HCT116 (cell line): ENCODE results near the gene EPYC. TPM values are rescaled to one million over a fixed set of nuclear protein-coding genes. Genes with fewer than 3 reads are reported as not detected.

Experiments
- ATAC-seq: fragments of 200-7000 bp; cut with Tn5 transposase; 2 replicates; pipeline ENCODE4 v1.9.1; 2020; ENCODE audit warnings: mild to moderate bottlenecking, moderate library complexity
- BruUV-seq: library from RNA; stranded (reverse); fragments of 400-500 nt; replicated peaks from 2 replicates; lab custom pipeline; 2021; lab: Mats Ljungman, UMichigan
- CTCF ChIA-PET: fragments of 300-600 bp; sonication (Branson Sonifier 250); formaldehyde crosslinking; loops from one replicate; lab custom pipeline; 2021; ENCODE audit warnings: antibody characterized with exemption; lab: Charles Lee
- POLR2A ChIA-PET: fragments of 300-600, 350-600 bp; sonication (Branson Sonifier 250); formaldehyde crosslinking; loops from one replicate; lab custom pipeline; 2021; ENCODE audit warnings: antibody characterized with exemption; lab: Charles Lee
- RAD21 ChIA-PET, 2 experiments: fragments of 300-600 bp; sonication (Branson Sonifier 250); formaldehyde crosslinking; loops; one replicate each; lab custom pipeline; 2023; ENCODE audit warnings: low total read pairs in 2 of 2; ENCODE audit not compliant: uncharacterized antibody in 2 of 2, unreplicated experiment in 2 of 2, low non-redundant PET in 1 of 2; lab: Charles Lee
- DNase-seq: peaks from one replicate; pipeline ENCODE4 v3.0.0-alpha.2; 2010; ENCODE audit warnings: low read depth, low spot score
- H2AFZ ChIP-seq: fragments of 200-600 bp; shearing (Covaris generic), sonication (generic); 2 replicates; pipeline ENCODE4 v1.6.1; 2017; ENCODE audit warnings: low read depth, mixed run types, mixed read lengths, antibody characterized with exemption, low read length; ENCODE audit not compliant: poor library complexity, severe bottlenecking
- H3K27ac ChIP-seq: 2 replicates; pipeline ENCODE4 v1.5.1; 2012; ENCODE audit warnings: low read depth, low read length
- H3K27me3 ChIP-seq: fragments of 200-600 bp; sonication (generic); 2 replicates; pipeline ENCODE4 v1.6.1; 2016; ENCODE audit warnings: mixed run types, low read length, mixed read lengths; ENCODE audit not compliant: insufficient read depth
- H3K36me3 ChIP-seq, 2 experiments: fragments of 200-500 bp in 1 of 2; fragments of 200-600 bp in 1 of 2; sonication (Bioruptor generic) in 1 of 2; sonication (generic) in 1 of 2; 2 replicates each; pipeline versions ENCODE4 v1.5.1 to v1.6.1; 2014 to 2016; ENCODE audit warnings: low read length in 2 of 2, inconsistent platforms in 1 of 2, mixed read lengths in 1 of 2, mixed run types in 1 of 2; ENCODE audit not compliant: insufficient read depth in 2 of 2, control insufficient read depth in 1 of 2
- H3K4me1 ChIP-seq, 2 experiments: fragments of 200-600 bp in 1 of 2; sonication (generic) in 1 of 2; 2 replicates each; pipeline versions ENCODE4 v1.5.1 to v1.6.1; 2012 to 2017; ENCODE audit warnings: low read length in 2 of 2, inconsistent platforms in 1 of 2, mild to moderate bottlenecking in 1 of 2, mixed read lengths in 1 of 2, mixed run types in 1 of 2, moderate library complexity in 1 of 2; ENCODE audit not compliant: insufficient read depth in 2 of 2, control insufficient read depth in 1 of 2
- H3K4me2 ChIP-seq: fragments of 200-600 bp; sonication (generic); 2 replicates; pipeline ENCODE4 v1.6.1; 2017; ENCODE audit warnings: mixed run types, low read length, mixed read lengths
- H3K4me3 ChIP-seq, 2 experiments: fragments of 200-600 bp in 1 of 2; sonication (generic) in 1 of 2; replicated peaks in 1 of 2; 2 replicates each; pipeline ENCODE4 v1.5.1; 2011 to 2016; ENCODE audit warnings: low read length in 2 of 2, control low read depth in 1 of 2, low read depth in 1 of 2, mild to moderate bottlenecking in 1 of 2, mixed read lengths in 1 of 2, mixed run types in 1 of 2
- H3K79me2 ChIP-seq: fragments of 200-600 bp; sonication (generic); 2 replicates; pipeline ENCODE4 v1.6.1; 2017; ENCODE audit warnings: mild to moderate bottlenecking, mixed run types, low read length, moderate library complexity, mixed read lengths; ENCODE audit not compliant: insufficient read depth
- H3K9ac ChIP-seq: fragments of 200-600 bp; sonication (generic); 2 replicates; pipeline ENCODE4 v1.6.1; 2016; ENCODE audit warnings: low read length, mixed read lengths
- H3K9me2 ChIP-seq: fragments of 200-600 bp; sonication (generic), shearing (Covaris generic); 2 replicates; pipeline ENCODE4 v1.6.1; 2017; ENCODE audit warnings: mixed run types, mild to moderate bottlenecking, moderate library complexity; ENCODE audit not compliant: insufficient read depth
- H3K9me3 ChIP-seq, 2 experiments: fragments of 200-500 bp in 1 of 2; fragments of 200-600 bp in 1 of 2; sonication (Bioruptor generic) in 1 of 2; sonication (generic) in 1 of 2; 2 replicates each; pipeline ENCODE4 v1.6.1; 2014 to 2017; ENCODE audit warnings: low read length in 2 of 2, mixed read lengths in 2 of 2, inconsistent platforms in 1 of 2, low read depth in 1 of 2, mild to moderate bottlenecking in 1 of 2, mixed run types in 1 of 2, moderate library complexity in 1 of 2; ENCODE audit not compliant: control insufficient read depth in 1 of 2, insufficient read depth in 1 of 2
- H4K20me1 ChIP-seq: fragments of 200-600 bp; sonication (generic), shearing (Covaris generic); 2 replicates; pipeline ENCODE4 v1.6.1; 2017; ENCODE audit warnings: mixed run types, mild to moderate bottlenecking, moderate library complexity; ENCODE audit not compliant: insufficient read depth
- ATF3 ChIP-seq: IDR thresholded peaks from 2 replicates; pipeline ENCODE4 v1.6.1; 2012
- CBX3 ChIP-seq: IDR thresholded peaks from 2 replicates; pipeline ENCODE4 v1.6.1; 2012; ENCODE audit warnings: low read depth
- EGR1 ChIP-seq: IDR thresholded peaks from 2 replicates; pipeline ENCODE4 v1.6.1; 2012; ENCODE audit warnings: low read depth
- EZH2phosphoT487 ChIP-seq: fragments of 200-600 bp; IDR thresholded peaks from 2 replicates; pipeline ENCODE4 v1.6.1; 2018; ENCODE audit warnings: antibody characterized with exemption, borderline replicate concordance
- JUND ChIP-seq: IDR thresholded peaks from 2 replicates; pipeline ENCODE4 v1.6.1; 2012
- POLR2A ChIP-seq: IDR thresholded peaks from 2 replicates; pipeline ENCODE4 v1.7.0; 2011; ENCODE audit warnings: borderline replicate concordance; ENCODE audit not compliant: insufficient read depth, insufficient read length; ENCODE audit errors: extremely low read depth
- TCF7L2 ChIP-seq: IDR thresholded peaks from 2 replicates; pipeline ENCODE4 v1.7.0; 2011; ENCODE audit warnings: borderline replicate concordance, inconsistent platforms; ENCODE audit not compliant: insufficient read depth, insufficient read length; ENCODE audit errors: extremely low read depth
- ZFX ChIP-seq: fragments of 450-650 bp; IDR thresholded peaks from 2 replicates; pipeline ENCODE4 v1.6.1; 2017
- intact Hi-C: fragments of 100-400 bp; cut with micrococcal nuclease; formaldehyde crosslinking; loops from 2 replicates; pipeline ENCODE4 v1.10.0; 2022
- total RNA-seq: library from RNA; stranded (reverse); gene quantifications from one replicate; pipeline ENCODE4 v1.2.1, GENCODE V29; 2021; ENCODE audit not compliant: unreplicated experiment
- TF ChIP-seq, protein P1 (sequence below): IDR thresholded peaks from 2 replicates; pipeline ENCODE4 v1.6.1; 2011; ENCODE audit warnings: mild to moderate bottlenecking, low read length, moderate library complexity; ENCODE audit not compliant: insufficient replicate concordance; ENCODE audit errors: extremely low read depth

The EPYC gene
- total RNA-seq, 1 experiment from 2014 or later = not detected

DNA sequence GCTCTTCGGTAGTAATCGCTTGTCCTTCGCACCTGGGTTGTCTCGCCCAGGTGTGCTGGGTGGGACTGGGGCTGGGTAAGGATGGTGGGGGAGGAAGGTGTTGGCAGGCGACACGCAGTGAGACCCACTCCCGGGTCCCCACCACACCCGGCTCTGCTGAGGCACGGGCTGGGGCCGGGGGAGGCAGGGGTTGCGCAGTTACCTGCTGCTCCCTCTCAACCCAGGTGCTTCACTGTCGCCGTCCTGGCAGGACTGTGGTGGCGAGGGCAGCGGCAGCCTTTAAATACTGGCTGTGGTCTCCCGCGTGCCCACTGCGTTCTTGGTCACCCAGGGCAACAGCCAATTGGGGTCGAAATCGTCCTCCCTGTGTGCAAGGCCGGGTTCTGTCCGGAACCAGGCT is 49.9 kb downstream of the EPYC start, which contains the start of gene CCER1:
TSS of gene CCER1 (minus strand) at position 256 of the 400 bp plus-strand sequence. CDS start 434 bp downstream, outside the sequence.
- TF ChIP-seq CBX3 = no peak
- no peak for TF ChIP-seq POLR2A
- no peak for TF ChIP-seq EGR1
- TF ChIP-seq, protein P1, sequence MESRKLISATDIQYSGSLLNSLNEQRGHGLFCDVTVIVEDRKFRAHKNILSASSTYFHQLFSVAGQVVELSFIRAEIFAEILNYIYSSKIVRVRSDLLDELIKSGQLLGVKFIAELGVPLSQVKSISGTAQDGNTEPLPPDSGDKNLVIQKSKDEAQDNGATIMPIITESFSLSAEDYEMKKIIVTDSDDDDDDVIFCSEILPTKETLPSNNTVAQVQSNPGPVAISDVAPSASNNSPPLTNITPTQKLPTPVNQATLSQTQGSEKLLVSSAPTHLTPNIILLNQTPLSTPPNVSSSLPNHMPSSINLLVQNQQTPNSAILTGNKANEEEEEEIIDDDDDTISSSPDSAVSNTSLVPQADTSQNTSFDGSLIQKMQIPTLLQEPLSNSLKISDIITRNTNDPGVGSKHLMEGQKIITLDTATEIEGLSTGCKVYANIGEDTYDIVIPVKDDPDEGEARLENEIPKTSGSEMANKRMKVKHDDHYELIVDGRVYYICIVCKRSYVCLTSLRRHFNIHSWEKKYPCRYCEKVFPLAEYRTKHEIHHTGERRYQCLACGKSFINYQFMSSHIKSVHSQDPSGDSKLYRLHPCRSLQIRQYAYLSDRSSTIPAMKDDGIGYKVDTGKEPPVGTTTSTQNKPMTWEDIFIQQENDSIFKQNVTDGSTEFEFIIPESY = no peak
- RAD21 ChIA-PET = no interaction called here
- H2AFZ ChIP-seq = no peak within 1 kb of the TSS
- intact Hi-C loops = no loop called here
- H3K9ac ChIP-seq = no peak within 1 kb of the TSS
- no peak within 1 kb of the TSS for H3K4me3 ChIP-seq
- BruUV-seq = no TSS peak
- CTCF ChIA-PET = no interaction called here
- H3K9me2 ChIP-seq = no peaks in the 10 kb centered on the region
- no peak for ATAC-seq
- no peaks in the 10 kb centered on the region for H4K20me1 ChIP-seq
- H3K4me2 ChIP-seq = no peak within 1 kb of the TSS
- no peak for DNase-seq
- H3K36me3 ChIP-seq = no peaks in the 10 kb centered on the region
- no peaks in the 10 kb centered on the region for H3K79me2 ChIP-seq
- no peak within 1 kb of the TSS; the same call in 1 of the 2 replicates for H3K27ac ChIP-seq
- no peaks in the 10 kb centered on the region for H3K27me3 ChIP-seq
- POLR2A ChIA-PET = no interaction called here
- H3K9me3 ChIP-seq = no peaks in the 10 kb centered on the region
- no peaks in the 10 kb centered on the region for H3K4me1 ChIP-seq

DNA sequence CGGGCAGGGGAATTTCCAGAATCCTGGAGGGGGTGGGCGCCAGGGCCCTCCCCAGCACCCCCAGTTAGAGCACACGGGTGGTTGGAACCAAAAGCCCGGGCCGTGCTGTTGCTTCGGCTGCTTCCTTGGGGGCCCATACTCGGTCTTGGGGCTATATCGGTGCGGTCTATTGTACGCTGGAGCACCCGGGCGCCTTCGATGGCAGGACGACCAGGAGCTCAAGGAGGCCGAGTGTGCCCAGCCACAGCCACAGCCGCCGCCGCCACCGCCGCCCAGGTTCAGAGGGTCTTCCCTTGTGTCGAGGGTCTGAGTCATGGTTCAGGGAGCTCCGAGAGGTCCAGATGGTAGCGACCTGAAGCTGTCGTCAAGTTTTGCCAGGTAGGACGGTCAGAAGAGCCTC is 50.3 kb downstream of the EPYC start:
- H3K9me2 ChIP-seq = no peaks in the 10 kb centered on the region
- no peak for ATAC-seq
- RAD21 ChIA-PET = no interaction called here
- H3K4me3 ChIP-seq = no peak overlapping the region
- TF ChIP-seq JUND (no peak), EGR1 (no peak), TCF7L2 (no peak), ZFX (no peak), POLR2A (no peak), ATF3 (no peak), EZH2phosphoT487 (no peak)
- no peaks in the 10 kb centered on the region for H4K20me1 ChIP-seq
- BruUV-seq = no TSS peak
- no peak overlapping the region for H3K27ac ChIP-seq
- no peaks in the 10 kb centered on the region for H3K79me2 ChIP-seq
- H3K27me3 ChIP-seq = no peaks in the 10 kb centered on the region
- no peak overlapping the region for H3K4me2 ChIP-seq
- H3K9me3 ChIP-seq = no peaks in the 10 kb centered on the region
- no peaks in the 10 kb centered on the region for H3K4me1 ChIP-seq
- no peaks in the 10 kb centered on the region for H3K36me3 ChIP-seq
- CTCF ChIA-PET = no interaction called here
- DNase-seq = no peak
- no peak overlapping the region for H3K9ac ChIP-seq
- intact Hi-C loops = no loop called here
- POLR2A ChIA-PET = no interaction called here
- no peak overlapping the region for H2AFZ ChIP-seq
